Right kidney (tissue), 9 donors: Measurements from ENCODE around the gene PTPN2.
A peak's percentile ranks its signal among the peaks of the same experiment; 100 is the strongest.
"Not testable (repeated sequence)": the region's sequence is repeated elsewhere in the genome, so short reads cannot be mapped to it uniquely, and the experiment has no call there.

Experiments used
- DNase-seq: peaks from one replicate; pipeline ENCODE4 v3.0.0-alpha.2; 2016
- long read RNA-seq, 8 donors: transcript quantifications; one replicate each; lab custom pipeline, GENCODE V29; 2026

The PTPN2 gene
- long read RNA-seq, donor 1, transcript PTPN2-201 (9 exons, 3,467 nt): major isoform, 7 of 21 reads
- long read RNA-seq, donor 1, transcript PTPN2-209 (1 exons, 2,264 nt): minor isoform, 5 of 21 reads
- long read RNA-seq, donor 1, partial matches to known transcripts: 0 of 21 reads
- long read RNA-seq, donor 1, other reads (novel, unspliced or antisense): 6 of 21 reads
- long read RNA-seq, donor 2, transcript PTPN2-202 (10 exons, 1,706 nt): major isoform, 8 of 8 reads
- long read RNA-seq, donor 2, partial matches to known transcripts: 0 of 8 reads
- long read RNA-seq, donor 2, other reads (novel, unspliced or antisense): 0 of 8 reads
- long read RNA-seq, donor 3, transcript PTPN2-209 (1 exons, 2,264 nt): major isoform, 6 of 8 reads
- long read RNA-seq, donor 3, partial matches to known transcripts: 0 of 8 reads
- long read RNA-seq, donor 3, other reads (novel, unspliced or antisense): 0 of 8 reads
- long read RNA-seq, donor 4, transcript PTPN2-209 (1 exons, 2,264 nt): major isoform, 12 of 17 reads
- long read RNA-seq, donor 4, partial matches to known transcripts: 0 of 17 reads
- long read RNA-seq, donor 4, other reads (novel, unspliced or antisense): 0 of 17 reads
- long read RNA-seq, donor 5, transcript PTPN2-202 (10 exons, 1,706 nt): major isoform, 5 of 11 reads
- long read RNA-seq, donor 5, partial matches to known transcripts: 0 of 11 reads
- long read RNA-seq, donor 5, other reads (novel, unspliced or antisense): 0 of 11 reads
- long read RNA-seq, donor 6, partial matches to known transcripts: 0 of 3 reads
- long read RNA-seq, donor 6, other reads (novel, unspliced or antisense): 0 of 3 reads
- long read RNA-seq, donor 7: 0 reads
- long read RNA-seq, donor 8, partial matches to known transcripts: 0 of 8 reads
- long read RNA-seq, donor 8, other reads (novel, unspliced or antisense): 0 of 8 reads

- peak; percentile 99 for DNase-seq
Measured at GRCh38 chr18:12883684-12884405, at the start of gene PTPN2. Gene PTPN2, minus strand, starts transcription at chr18:12884237. Its CDS starts 96 bp downstream, at chr18:12884141.

GRCh38 chr18:12933327-12933726 lies 49.3 kb upstream of the PTPN2 start:
- DNase-seq: no peak

DNA sequence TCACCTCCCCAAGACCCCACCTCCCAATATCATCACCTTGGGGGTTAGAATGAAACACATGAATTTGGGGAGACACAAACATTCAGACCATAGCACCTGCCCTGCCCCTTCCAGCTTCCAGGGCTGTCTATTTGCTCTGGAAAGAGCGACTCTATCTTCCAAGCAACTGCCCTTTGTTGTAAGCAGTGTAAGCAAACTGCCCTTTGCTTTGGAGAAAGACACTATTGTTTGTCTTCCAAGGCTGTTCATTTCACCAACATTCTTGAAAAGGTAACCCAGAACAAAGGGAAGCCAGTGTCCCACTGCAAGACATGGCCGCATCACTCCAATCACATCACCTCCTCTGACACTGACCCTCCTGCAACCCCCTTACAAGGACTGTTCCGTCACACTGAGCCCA lies 46.9 kb upstream of the PTPN2 start:
- no peak for DNase-seq

- DNase-seq: no peak
Measured at GRCh38 chr18:12930376-12930775, 46.3 kb upstream of the PTPN2 start.

DNA sequence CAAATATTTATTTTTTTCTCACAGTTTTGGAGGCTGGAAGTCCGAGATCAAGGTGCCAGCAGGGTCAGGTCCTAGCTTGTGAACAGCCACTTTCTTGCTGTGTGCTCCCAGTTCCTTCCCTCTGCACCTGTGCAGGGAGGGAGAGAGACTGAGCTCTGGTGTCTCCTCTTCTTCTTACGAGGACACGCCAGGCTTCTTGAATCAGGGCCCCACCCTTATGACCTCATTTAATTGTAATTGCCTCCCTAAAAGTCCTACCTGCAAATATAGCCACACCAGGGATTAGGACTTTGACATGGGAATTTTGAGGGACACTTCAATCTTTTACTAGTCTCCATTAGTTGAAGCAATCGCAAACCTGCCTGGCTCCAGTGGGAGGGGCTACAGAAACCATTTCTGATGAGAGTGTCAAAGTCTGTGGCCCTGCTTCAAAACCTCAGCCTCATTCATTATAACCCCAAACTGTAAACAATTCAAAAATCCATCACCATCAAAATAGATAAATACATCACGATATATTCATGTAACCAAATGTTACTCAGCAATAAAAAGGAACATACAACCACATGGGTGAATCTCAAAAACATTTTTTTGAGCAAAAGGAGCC lies 45.5 kb upstream of the PTPN2 start:
- DNase-seq: no peak

- no peak for DNase-seq
Measured at GRCh38 chr18:12928641-12929040, 44.6 kb upstream of the PTPN2 start.

DNA sequence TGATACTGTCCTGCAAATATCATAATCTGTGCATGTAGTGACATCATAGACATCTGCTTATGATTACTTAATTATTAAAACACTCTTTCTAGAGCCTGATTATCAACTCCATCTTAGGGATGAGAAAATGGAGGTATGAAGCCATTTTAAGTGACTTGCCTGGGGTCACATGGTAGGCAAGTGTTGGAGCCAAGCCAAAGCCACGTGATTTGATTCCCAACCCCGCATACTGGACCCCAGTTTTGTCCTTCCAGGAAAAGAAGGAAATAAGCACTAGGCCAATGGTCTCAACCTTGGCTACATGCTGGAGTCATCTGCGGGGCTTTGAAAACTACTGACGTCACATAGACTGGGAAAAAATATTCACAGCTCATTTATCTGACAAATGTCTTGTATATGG lies 44.2 kb upstream of the PTPN2 start:
- DNase-seq: no peak

DNA sequence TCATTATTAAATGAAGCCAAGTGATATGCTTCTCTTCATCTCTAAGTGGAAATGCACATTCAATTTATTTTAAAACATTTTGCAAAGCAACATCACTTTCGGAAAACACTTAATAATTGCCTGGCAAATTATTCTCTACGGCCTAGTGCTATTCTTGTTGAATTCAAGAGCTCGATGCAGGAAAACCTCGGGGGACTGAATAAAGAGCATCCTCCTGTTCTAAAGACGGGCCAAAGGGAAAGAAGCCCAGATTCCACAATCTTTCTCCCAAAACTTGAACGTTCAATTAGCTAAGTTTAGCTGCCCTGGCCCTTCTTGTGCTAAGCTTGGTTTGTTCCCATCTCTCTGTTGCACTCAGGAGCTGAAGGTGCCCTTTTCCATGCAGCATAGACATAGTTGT lies 40.6 kb upstream of the PTPN2 start:
- no peak for DNase-seq

GRCh38 chr18:12922266-12922665 lies 38.2 kb upstream of the PTPN2 start:
- no peak for DNase-seq

- DNase-seq: no peak
Measured at GRCh38 chr18:12921178-12921577, 37.1 kb upstream of the PTPN2 start.

GRCh38 chr18:12911929-12912703 lies 28.1 kb upstream of the PTPN2 start:
- peak; percentile 69 for DNase-seq

DNA sequence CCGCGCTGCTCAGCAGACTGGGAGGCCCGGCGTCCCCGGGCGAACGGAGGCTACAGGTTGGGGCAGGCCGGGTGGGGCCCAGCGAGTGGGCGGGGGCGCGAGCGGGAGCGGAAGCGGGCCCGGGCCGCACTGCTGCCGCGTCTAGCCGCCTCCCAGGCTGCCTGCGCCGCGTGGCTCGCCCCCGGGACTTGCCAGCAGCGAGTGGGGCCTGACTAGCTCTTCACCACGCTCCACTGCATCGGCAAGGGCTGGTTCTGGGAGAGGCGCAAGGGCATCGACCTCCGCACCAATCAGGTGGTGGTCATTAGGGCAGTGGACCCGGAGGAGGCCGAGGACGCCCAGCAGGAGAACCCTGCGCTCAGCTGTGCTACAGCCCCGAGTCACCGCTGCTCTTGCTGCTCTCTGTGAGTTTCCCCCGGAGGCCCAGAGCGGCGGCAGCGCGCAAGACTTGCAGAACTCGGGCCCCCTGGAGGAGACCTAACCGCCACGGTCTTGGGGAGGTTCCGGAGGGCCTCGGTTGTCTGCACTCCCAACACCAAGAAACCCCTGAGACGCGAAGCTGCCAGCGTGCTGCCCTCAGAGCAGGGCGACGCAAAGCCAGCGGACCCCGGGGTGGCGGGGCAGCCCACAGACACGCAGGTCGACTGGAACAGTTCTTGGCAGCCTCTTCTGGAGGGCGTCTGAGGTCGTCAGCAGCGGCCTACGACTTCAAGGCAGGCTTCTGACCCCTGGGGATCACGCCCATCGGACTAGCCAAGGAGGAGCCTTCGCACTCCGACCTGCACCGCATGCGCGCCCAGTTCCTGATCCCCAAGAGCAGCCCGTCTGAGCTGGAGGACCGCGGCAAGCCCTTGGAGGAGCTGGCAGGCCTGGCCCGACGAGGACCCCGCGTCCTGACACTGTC lies 27.2 kb upstream of the PTPN2 start:
- peak; percentile 77 for DNase-seq

DNA sequence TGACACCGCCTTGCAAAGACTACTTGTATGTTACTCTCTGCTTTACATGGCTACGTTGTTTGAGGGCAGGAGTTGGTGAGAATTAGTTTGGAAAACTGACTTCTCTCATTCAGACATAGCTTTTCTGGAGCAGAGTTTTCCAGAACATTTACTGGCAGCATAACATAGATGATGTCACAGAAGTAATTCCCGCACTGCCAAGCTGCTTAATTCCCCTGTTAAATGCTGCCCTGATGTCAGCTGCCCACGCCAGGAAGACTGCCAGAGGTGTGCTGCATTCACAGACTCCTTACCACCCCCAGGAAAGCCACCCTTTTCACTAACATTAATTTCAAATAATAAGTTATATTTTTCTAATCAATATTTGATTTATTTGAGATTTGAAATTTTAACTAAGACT lies 24.7 kb upstream of the PTPN2 start:
- no peak for DNase-seq

DNA sequence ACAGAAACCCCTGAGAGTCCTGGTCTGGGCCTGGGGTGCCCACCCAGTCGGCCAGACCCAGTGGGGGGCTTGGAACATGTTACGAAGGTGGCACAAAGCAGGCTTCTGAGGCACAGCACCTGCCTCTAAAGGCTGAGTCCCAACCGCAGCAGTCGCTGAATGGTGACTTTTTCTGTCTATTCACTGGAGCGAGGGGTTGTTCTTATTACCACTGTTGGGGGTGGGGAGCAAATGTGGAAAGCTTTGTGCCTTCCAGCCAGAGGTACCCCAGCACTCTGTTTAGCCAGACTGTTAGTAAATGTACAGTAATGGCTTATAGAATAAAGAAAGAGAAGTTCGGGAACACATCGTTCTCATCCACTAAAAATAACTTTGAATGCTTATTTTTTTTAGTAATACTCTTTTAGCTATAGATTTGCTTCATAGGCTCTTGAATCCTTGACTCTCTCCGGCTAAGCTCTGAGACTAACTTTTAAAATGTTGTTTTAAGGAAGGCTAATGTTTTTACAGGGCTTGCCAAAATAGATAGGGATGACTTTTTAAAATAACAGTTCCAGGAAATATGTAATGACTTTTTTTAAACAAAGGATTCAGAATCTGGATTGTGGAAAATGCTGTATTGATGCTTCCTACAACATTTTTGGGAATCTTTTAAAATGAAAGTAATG lies 23.4 kb upstream of the PTPN2 start:
- DNase-seq: no peak

GRCh38 chr18:12906773-12907172 lies 22.7 kb upstream of the PTPN2 start:
- DNase-seq: no peak

GRCh38 chr18:12906119-12906518 lies 22.1 kb upstream of the PTPN2 start:
- no peak for DNase-seq

DNA sequence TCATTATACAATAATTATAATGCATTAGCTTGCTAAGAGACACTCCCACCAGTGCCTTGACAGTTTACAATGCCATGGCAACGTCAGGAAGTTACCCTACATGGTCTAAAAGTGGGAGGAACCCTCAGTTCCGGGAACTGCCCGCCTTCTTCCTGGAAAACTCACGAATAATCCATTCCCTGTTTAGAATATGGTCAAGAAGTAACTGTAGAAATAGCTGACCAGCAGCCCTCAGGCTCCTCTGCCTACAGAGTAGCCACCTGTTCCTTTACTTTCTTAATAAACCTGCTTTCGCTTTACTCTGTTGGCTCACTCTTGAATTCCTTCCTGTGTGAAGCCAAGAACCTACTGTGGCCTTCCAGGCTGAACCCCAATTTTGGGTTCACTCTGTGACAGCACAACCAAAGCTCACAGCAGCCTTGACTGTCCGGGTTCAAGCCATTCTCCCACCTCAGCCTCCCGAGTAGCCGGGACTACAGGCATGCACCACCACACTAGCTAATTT lies 20.0 kb upstream of the PTPN2 start:
- no peak for DNase-seq

GRCh38 chr18:12901208-12901607 lies 17.2 kb upstream of the PTPN2 start:
- not testable (repeated sequence) for DNase-seq

GRCh38 chr18:12896784-12897333 lies 12.8 kb upstream of the PTPN2 start:
- peak; percentile 49 for DNase-seq
